Glutamatergic neuron (in vitro differentiated cells): ENCODE results near the gene HECTD1. TPM values are rescaled to one million over a fixed set of nuclear protein-coding genes. Genes with fewer than 3 reads are reported as not detected.
"Not testable (repeated sequence)": the region's sequence is repeated elsewhere in the genome, so short reads cannot be mapped to it uniquely, and the experiment has no call there.

Source experiments
- DNase-seq: peaks from one replicate; pipeline ENCODE4 v3.0.0; 2022
- H3K27ac Mint-ChIP-seq: one replicate; pipeline ENCODE4 v1.8.0; 2020; ENCODE audit warnings: mild to moderate bottlenecking, mixed read lengths, inconsistent platforms; ENCODE audit not compliant: unreplicated experiment
- H3K27me3 Mint-ChIP-seq: one replicate; pipeline ENCODE4 v1.8.0; 2020; ENCODE audit warnings: mild to moderate bottlenecking, moderate library complexity, mixed read lengths, inconsistent platforms; ENCODE audit not compliant: unreplicated experiment
- H3K36me3 Mint-ChIP-seq: one replicate; pipeline ENCODE4 v1.8.0; 2020; ENCODE audit warnings: mild to moderate bottlenecking, mixed read lengths, inconsistent platforms; ENCODE audit not compliant: unreplicated experiment
- H3K4me1 Mint-ChIP-seq: one replicate; pipeline ENCODE4 v1.8.0; 2020; ENCODE audit warnings: mild to moderate bottlenecking, low read depth, mixed read lengths, inconsistent platforms; ENCODE audit not compliant: unreplicated experiment
- H3K4me3 Mint-ChIP-seq: one replicate; pipeline ENCODE4 v1.8.0; 2020; ENCODE audit warnings: mild to moderate bottlenecking, mixed read lengths, inconsistent platforms; ENCODE audit not compliant: unreplicated experiment
- H3K9me3 Mint-ChIP-seq: one replicate; pipeline ENCODE4 v1.8.0; 2020; ENCODE audit warnings: mild to moderate bottlenecking, moderate library complexity, mixed read lengths, inconsistent platforms; ENCODE audit not compliant: unreplicated experiment
- CTCF ChIP-seq: fragments of 200-600 bp; sonication (generic); IDR thresholded peaks from one replicate; pipeline ENCODE4 v1.5.0; 2021; ENCODE audit not compliant: partially characterized antibody, unreplicated experiment
- total RNA-seq: library from RNA; stranded (reverse); fragmentation: NEBNext Ultra II Directional; extraction: Animal tissue kit (Norgen Biotek cat#: 25700); gene quantifications from one replicate; pipeline ENCODE4 v1.2.1, GENCODE V29; 2021; ENCODE audit not compliant: unreplicated experiment

HECTD1 gene
- total RNA-seq, 1 donor from 2014 or later = 165 TPM

- Mint-ChIP-seq H3K9me3 (no peaks in the 10 kb centered on the region), H3K36me3 (no peaks in the 10 kb centered on the region), H3K4me1 (no peaks in the 10 kb centered on the region), H3K27ac (no peak overlapping the region), H3K27me3 (no peaks in the 10 kb centered on the region), H3K4me3 (no peak overlapping the region)
- DNase-seq = no peak
- TF ChIP-seq CTCF = no peak
These were observed 139.4 kb downstream of the HECTD1 start for GRCh38 chr14:31068235-31068634.

DNA sequence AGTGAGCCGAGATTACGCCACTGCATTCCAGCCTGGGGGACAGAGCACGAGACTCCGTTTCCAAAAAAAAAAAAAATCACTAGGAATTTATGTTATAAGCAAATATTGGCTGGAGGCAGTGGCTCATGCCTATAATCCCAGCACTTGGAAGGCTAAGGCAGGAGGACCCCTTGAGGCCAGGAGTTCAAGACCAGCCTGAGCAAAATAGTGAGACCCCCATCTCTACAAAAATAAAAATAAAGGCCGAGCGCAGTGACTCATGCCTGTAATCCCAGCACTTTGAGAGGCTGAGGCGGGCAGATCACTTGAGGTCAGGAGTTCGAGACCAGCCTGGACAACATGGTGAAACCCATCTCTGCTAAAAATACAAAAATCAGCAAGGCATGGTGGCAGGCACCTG, 144.7 kb downstream of the HECTD1 start:
- not testable (repeated sequence) for H3K27me3 Mint-ChIP-seq, H3K4me1 Mint-ChIP-seq

DNA sequence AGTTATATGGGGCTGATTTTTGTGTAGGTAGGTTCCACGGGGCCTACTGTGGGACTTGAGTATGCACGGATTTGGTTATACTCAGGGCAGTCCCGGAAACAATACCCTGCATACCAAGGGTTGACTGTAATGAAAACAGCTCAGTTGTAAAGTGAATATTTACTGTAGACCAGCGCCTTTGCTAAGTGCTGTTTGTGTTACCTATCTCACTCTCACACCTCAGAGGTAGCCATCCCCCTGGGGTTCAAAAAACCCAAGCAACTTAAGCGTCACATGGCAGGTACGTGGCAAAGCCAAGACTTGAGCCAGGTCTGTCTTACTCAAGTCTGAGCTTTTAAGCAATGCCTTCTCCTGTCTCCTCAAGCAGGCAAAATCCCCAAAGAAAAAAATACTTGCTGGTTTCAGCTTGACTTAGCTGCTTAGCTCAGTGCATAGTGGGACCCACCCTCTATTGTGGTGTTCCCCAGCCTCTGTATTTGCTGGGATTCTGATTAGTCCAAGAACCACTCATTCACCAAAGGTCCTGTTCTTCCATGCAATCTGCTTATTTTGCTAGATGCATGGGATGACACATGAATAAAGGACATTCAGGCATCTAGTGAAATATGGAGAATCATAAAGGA, 147.2 kb downstream of the HECTD1 start:
- Mint-ChIP-seq H3K4me1 (no peaks in the 10 kb centered on the region), H3K4me3 (no peak overlapping the region), H3K27ac (no peak overlapping the region), H3K36me3 (no peaks in the 10 kb centered on the region), H3K9me3 (peaks cover 2% of the 10 kb centered on the region), H3K27me3 (no peaks in the 10 kb centered on the region)
- no peak for TF ChIP-seq CTCF
- DNase-seq = no peak

More for the DNA sequence above, 144.7 kb downstream of the HECTD1 start:
- not testable (repeated sequence) for H3K4me3 Mint-ChIP-seq, H3K36me3 Mint-ChIP-seq, H3K9me3 Mint-ChIP-seq, H3K27ac Mint-ChIP-seq, DNase-seq

DNA sequence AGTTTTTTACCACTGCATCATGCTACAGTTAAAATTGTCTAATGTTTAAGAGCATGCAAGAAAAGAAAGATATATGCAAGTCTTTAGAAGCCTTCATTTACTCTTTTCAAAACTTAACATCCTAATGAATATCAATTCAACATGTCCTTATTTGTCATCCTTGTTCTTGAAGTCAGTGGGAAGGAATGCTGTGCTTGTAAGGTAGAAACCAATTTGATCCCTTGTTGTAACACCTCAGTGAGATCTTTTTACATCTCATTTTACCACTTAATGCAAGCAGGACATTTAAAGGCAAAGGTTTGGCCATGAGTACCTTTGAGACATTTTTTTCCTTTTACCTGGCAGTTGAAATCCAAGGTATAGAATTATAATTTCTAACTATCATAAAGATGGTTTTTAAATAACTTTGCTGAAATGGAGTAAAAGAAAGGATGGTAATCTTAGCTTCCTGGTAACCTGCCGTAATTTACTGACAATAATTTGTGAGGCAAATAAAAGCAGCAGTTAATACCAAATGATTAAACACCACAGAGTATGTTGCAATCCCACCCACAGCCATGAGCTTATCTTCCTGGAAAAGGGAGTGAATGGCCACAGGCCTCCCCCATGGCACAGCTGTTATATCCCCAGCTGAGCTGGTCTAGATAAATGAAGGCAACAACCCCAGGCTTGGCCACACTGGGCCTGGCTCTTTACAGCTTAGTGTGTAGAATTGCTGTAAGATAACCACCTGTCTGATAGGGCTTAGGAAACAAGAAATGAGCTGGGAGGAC, 148.3 kb downstream of the HECTD1 start:
- no peak for TF ChIP-seq CTCF
- H3K4me3 Mint-ChIP-seq = no peak overlapping the region

GRCh38 chr14:31057701-31058364, 149.8 kb downstream of the HECTD1 start:
- peaks cover 2% of the 10 kb centered on the region for H3K9me3 Mint-ChIP-seq
- no peaks in the 10 kb centered on the region for H3K27me3 Mint-ChIP-seq
- TF ChIP-seq CTCF = no peak
- no peaks in the 10 kb centered on the region for H3K4me1 Mint-ChIP-seq
- H3K36me3 Mint-ChIP-seq = no peaks in the 10 kb centered on the region
- no peak for DNase-seq
- no peak overlapping the region for H3K4me3 Mint-ChIP-seq
- no peak overlapping the region for H3K27ac Mint-ChIP-seq

More for the DNA sequence above, 148.3 kb downstream of the HECTD1 start:
- DNase-seq = no peak
- H3K36me3 Mint-ChIP-seq = no peaks in the 10 kb centered on the region
- no peak overlapping the region for H3K27ac Mint-ChIP-seq
- H3K4me1 Mint-ChIP-seq = no peaks in the 10 kb centered on the region
- H3K27me3 Mint-ChIP-seq = no peaks in the 10 kb centered on the region
- peaks cover 2% of the 10 kb centered on the region for H3K9me3 Mint-ChIP-seq
